Measurements from ENCODE around the gene HOXB4.

DNA sequence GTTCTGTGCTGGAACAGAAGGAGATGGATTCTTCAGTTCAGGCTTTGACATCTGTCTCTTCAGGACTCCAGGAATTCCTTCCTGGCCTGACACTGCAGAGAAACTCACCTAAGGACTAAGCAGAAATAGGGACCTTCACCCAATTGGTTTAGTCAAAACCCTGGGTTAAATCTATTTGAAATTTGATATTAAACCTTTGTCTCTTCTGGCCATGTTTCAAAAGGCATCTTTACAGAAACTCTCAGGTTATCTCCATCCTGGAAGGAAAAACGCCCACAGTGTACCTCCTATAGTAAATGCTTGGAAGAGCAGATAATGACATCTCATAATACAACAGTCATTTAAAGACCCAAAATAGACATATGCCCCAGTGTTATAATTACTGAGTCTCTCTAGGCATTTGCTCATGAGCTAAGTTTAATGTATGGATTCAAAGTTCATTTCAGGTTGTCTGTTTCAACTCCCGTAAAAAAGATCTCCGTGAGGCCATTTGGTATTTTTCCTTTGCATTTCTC, 5.6 kb upstream of the HOXB4 start:
- TF ChIP-seq CTCF (IDR thresholded peaks at IDR 0.05) (no peak), POLR2AphosphoS5 (IDR thresholded peaks at IDR 0.05; ENCODE audit: low read depth, low read length) (no peak)

Data from Panc1 (cell line).